Caco-2 (cell line): ENCODE data around the gene SGPP1. TPM values are rescaled to one million over a fixed set of nuclear protein-coding genes. Genes with fewer than 3 reads are reported as not detected.

Experiments
- BruUV-seq: library from RNA; stranded (reverse); fragments of 400-500 nt; replicated peaks from 2 replicates; lab custom pipeline; 2021; lab: Mats Ljungman, UMichigan
- CTCF ChIA-PET: fragments of 300-600 bp; sonication (Branson Sonifier 250); formaldehyde crosslinking; loops from one replicate; lab custom pipeline; 2022; ENCODE audit warnings: antibody characterized with exemption; lab: Charles Lee
- POLR2A ChIA-PET: fragments of 300-600 bp; sonication (Branson Sonifier 250); formaldehyde crosslinking; loops from one replicate; lab custom pipeline; 2022; ENCODE audit warnings: antibody characterized with exemption; lab: Charles Lee
- DNase-seq, 2 experiments: peaks; one replicate each; pipeline versions ENCODE4 v3.0.0 to v3.0.0-alpha.2; 2020 to 2022
- H3K27me3 ChIP-seq: replicated peaks from 2 replicates; pipeline ENCODE4 v1.6.0; 2011; ENCODE audit warnings: low read length; ENCODE audit not compliant: control insufficient read depth, insufficient read depth
- H3K36me3 ChIP-seq: 2 replicates; pipeline ENCODE4 v1.5.1; 2011; ENCODE audit warnings: low read length; ENCODE audit not compliant: control insufficient read depth, insufficient read depth
- H3K4me1 ChIP-seq: fragments of 250-450 bp; sonication (Bioruptor Pico); 2 replicates; pipeline ENCODE4 v1.5.1; 2020; ENCODE audit warnings: mild to moderate bottlenecking
- H3K4me3 ChIP-seq: 2 replicates; pipeline ENCODE4 v1.5.1; 2011; ENCODE audit warnings: low read depth, mild to moderate bottlenecking, control low read depth, low read length
- H3K9me3 ChIP-seq: fragments of 250-450 bp; sonication (Bioruptor Pico); 2 replicates; pipeline ENCODE4 v1.5.1; 2020; ENCODE audit warnings: mild to moderate bottlenecking, moderate library complexity
- H3K27ac Mint-ChIP-seq: one replicate; pipeline ENCODE4 v1.8.0; 2022; ENCODE audit warnings: mixed read lengths; ENCODE audit not compliant: unreplicated experiment
- H3K27me3 Mint-ChIP-seq: one replicate; pipeline ENCODE4 v1.8.0; 2022; ENCODE audit warnings: mixed read lengths; ENCODE audit not compliant: insufficient read depth, unreplicated experiment
- H3K36me3 Mint-ChIP-seq: one replicate; pipeline ENCODE4 v1.8.0; 2022; ENCODE audit warnings: mild to moderate bottlenecking, mixed read lengths; ENCODE audit not compliant: insufficient read depth, unreplicated experiment
- H3K4me1 Mint-ChIP-seq: one replicate; pipeline ENCODE4 v1.8.0; 2022; ENCODE audit warnings: low read depth, mixed read lengths; ENCODE audit not compliant: unreplicated experiment
- H3K4me3 Mint-ChIP-seq: one replicate; pipeline ENCODE4 v1.8.0; 2022; ENCODE audit warnings: mild to moderate bottlenecking, moderate library complexity, mixed read lengths; ENCODE audit not compliant: unreplicated experiment
- H3K9me3 Mint-ChIP-seq: one replicate; pipeline ENCODE4 v1.8.0; 2022; ENCODE audit warnings: mixed read lengths; ENCODE audit not compliant: unreplicated experiment
- CTCF ChIP-seq, 2 experiments: fragments of 200-600 bp in 1 of 2; IDR thresholded peaks; 1 replicate in 1 of 2; 2 replicates in 1 of 2; pipeline versions ENCODE4 v1.5.1 to v1.8.0; 2011 to 2022; ENCODE audit warnings: antibody characterized with exemption in 1 of 2, control low read depth in 1 of 2, inconsistent platforms in 1 of 2, low read depth in 1 of 2, low read length in 1 of 2, mild to moderate bottlenecking in 1 of 2, moderate library complexity in 1 of 2; ENCODE audit not compliant: insufficient read depth in 1 of 2, severe bottlenecking in 1 of 2, unreplicated experiment in 1 of 2
- intact Hi-C: fragments of 100-400 bp; cut with micrococcal nuclease; formaldehyde crosslinking; loops from one replicate; pipeline ENCODE4 v1.10.0; 2022; ENCODE audit not compliant: unreplicated experiment
- total RNA-seq: library from RNA; stranded (reverse); gene quantifications from 2 replicates; pipeline ENCODE4 v1.2.3, GENCODE V29; 2022

The SGPP1 gene
- total RNA-seq, 1 experiment from 2014 or later, result 16.9 TPM

GRCh38 chr14:63647696-63648410 is 80.0 kb downstream of the SGPP1 start:
- intact Hi-C loops, result no loop called here
- Histone ChIP-seq H3K4me3 (no peak overlapping the region), H3K9me3 (no peaks in the 10 kb centered on the region), H3K27me3 (no peaks in the 10 kb centered on the region), H3K36me3 (no peaks in the 10 kb centered on the region), H3K4me1 (peaks cover 10% of the 10 kb centered on the region)
- POLR2A ChIA-PET, result interaction anchor here (0.6 kb wide), 1 partner anchor 120 kb away, joined by 3 read pairs; no protein-coding TSS in a partner anchor
- no peak for DNase-seq
- no peak for TF ChIP-seq CTCF (IDR thresholded peaks at IDR 0.05; ENCODE audit: insufficient read depth in 1 of 2, low read depth in 1 of 2, low read length in 1 of 2, severe bottlenecking in 1 of 2, unreplicated experiment in 1 of 2)
- Mint-ChIP-seq H3K36me3 (no peaks in the 10 kb centered on the region), H3K9me3 (no peaks in the 10 kb centered on the region), H3K27me3 (no peaks in the 10 kb centered on the region), H3K4me1 (peaks cover 8% of the 10 kb centered on the region), H3K4me3 (peak overlapping the region; percentile 41), H3K27ac (peak overlapping the region; percentile 36)
- CTCF ChIA-PET, result no interaction called here
- no TSS peak for BruUV-seq

- TF ChIP-seq CTCF (IDR thresholded peaks at IDR 0.05; ENCODE audit: insufficient read depth in 1 of 2, low read depth in 1 of 2, low read length in 1 of 2, severe bottlenecking in 1 of 2, unreplicated experiment in 1 of 2), result no peak
- H3K4me3 Mint-ChIP-seq, result no peak overlapping the region
- intact Hi-C loops, result loop anchor here (5.0 kb wide), 1 partner anchor 113 kb away; no protein-coding TSS in a partner anchor
- POLR2A ChIA-PET, result no interaction called here
- BruUV-seq, result no TSS peak
- H3K4me1 ChIP-seq, result peaks cover 10% of the 10 kb centered on the region
- H3K9me3 ChIP-seq, result no peaks in the 10 kb centered on the region
- no peak overlapping the region for H3K27ac Mint-ChIP-seq
- H3K4me1 Mint-ChIP-seq, result peaks cover 8% of the 10 kb centered on the region
- DNase-seq, result no peak
- no peaks in the 10 kb centered on the region for H3K36me3 ChIP-seq
- peaks cover 16% of the 10 kb centered on the region for H3K36me3 Mint-ChIP-seq
- CTCF ChIA-PET, result no interaction called here
- no peaks in the 10 kb centered on the region for H3K27me3 Mint-ChIP-seq
- H3K9me3 Mint-ChIP-seq, result no peaks in the 10 kb centered on the region
- H3K4me3 ChIP-seq, result no peak overlapping the region
- H3K27me3 ChIP-seq, result no peaks in the 10 kb centered on the region
These were observed 83.1 kb downstream of the SGPP1 start for GRCh38 chr14:63644741-63645140.

DNA sequence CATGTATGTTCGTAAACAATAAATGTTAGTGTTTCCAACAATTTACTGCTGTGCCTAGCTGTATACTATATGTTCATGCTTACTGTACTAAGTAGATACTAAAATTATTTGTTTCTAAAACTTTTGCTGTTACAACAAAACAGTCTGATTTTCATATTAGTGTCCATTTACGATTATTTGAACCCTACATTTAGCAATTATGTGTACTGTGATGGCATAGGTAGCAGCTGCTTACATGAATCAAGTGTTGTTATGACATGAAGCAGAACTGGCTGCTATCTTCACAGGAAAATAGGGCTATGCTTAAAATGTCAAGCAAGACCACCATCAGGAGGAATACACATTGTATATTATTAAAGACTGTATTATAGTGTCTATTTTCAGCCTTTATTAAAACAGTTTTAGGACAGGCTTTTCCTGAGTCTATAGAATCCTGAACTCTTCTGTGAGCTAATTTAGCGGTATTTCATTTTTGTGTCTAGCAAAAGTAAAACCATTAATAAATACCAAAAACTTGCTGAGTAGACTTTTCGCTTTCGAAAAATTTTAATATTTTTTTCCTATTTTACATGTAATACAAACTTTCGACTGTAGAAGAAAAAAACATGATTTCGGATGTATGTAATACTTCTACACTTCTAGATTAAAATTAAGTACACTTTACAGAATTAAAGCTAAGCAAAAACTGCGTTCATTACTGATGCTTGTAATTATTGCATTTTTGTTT is 85.0 kb downstream of the SGPP1 start:
- peaks cover 2% of the 10 kb centered on the region for H3K4me1 ChIP-seq
- CTCF ChIA-PET, result interaction anchor here (1.2 to 2.5 kb wide), 4 partner anchors 9 to 211 kb away, joined by 4 to 11 read pairs (median 5); partner anchors contain the start of gene PPP2R5E
- no peaks in the 10 kb centered on the region for H3K36me3 ChIP-seq
- H3K9me3 ChIP-seq, result no peaks in the 10 kb centered on the region
- Mint-ChIP-seq H3K4me1 (peaks cover 4% of the 10 kb centered on the region), H3K36me3 (peaks cover 29% of the 10 kb centered on the region), H3K9me3 (no peaks in the 10 kb centered on the region), H3K27me3 (no peaks in the 10 kb centered on the region), H3K27ac (no peak overlapping the region), H3K4me3 (peak overlapping the region; percentile 88)
- intact Hi-C loops, result loop anchor here (1.0 to 5.0 kb wide), 2 partner anchors 100 to 114 kb away; partner anchors contain the start of gene PPP2R5E
- peak overlapping the region; percentile 67 for H3K4me3 ChIP-seq
- TF ChIP-seq CTCF (IDR thresholded peaks at IDR 0.05; ENCODE audit: insufficient read depth in 1 of 2, low read depth in 1 of 2, low read length in 1 of 2, severe bottlenecking in 1 of 2, unreplicated experiment in 1 of 2), result no peak
- no peaks in the 10 kb centered on the region for H3K27me3 ChIP-seq
- DNase-seq, result no peak
- no TSS peak for BruUV-seq
- POLR2A ChIA-PET, result interaction anchor here (0.6 to 1.8 kb wide), 8 partner anchors 12 to 1881 kb away, joined by 3 to 20 read pairs (median 8); partner anchors contain the start of genes PPP2R5E and SNAPC1
